ENCODE results near the gene F7.

- TF ChIP-seq CTCF (IDR thresholded peaks at IDR 0.05) (no peak), POLR2A (IDR thresholded peaks at IDR 0.05) (no peak)
Measured at GRCh38 chr13:113146750-113147149, 41.2 kb downstream of the F7 start.

Measured in thyroid gland (tissue), 4 donors.